ENCODE results near the gene GALNT14.

Gene GALNT14

GRCh38 chr2:31065356-31065755 lies 72.9 kb downstream of the GALNT14 start:
- no peak for FAIRE-seq

GRCh38 chr2:31060397-31060796 lies 77.8 kb downstream of the GALNT14 start:
- DNase-seq (ENCODE audit: extremely low spot score, insufficient read length, low read depth) (no peak), FAIRE-seq (no peak)

More at GRCh38 chr2:31065356-31065755, 72.9 kb downstream of the GALNT14 start:
- DNase-seq (ENCODE audit: extremely low spot score, insufficient read length, low read depth): no peak

- FAIRE-seq: no peak
- DNase-seq (ENCODE audit: extremely low spot score, insufficient read length, low read depth): no peak
Observed at GRCh38 chr2:31058096-31059035, 79.9 kb downstream of the GALNT14 start.

GRCh38 chr2:31057691-31058090 lies 80.5 kb downstream of the GALNT14 start:
- DNase-seq (ENCODE audit: extremely low spot score, insufficient read length, low read depth) (no peak), FAIRE-seq (no peak)

- FAIRE-seq (no peak), DNase-seq (ENCODE audit: extremely low spot score, insufficient read length, low read depth) (no peak)
Observed at GRCh38 chr2:31055938-31056337, 82.3 kb downstream of the GALNT14 start.

- no peak for FAIRE-seq
- DNase-seq (ENCODE audit: extremely low spot score, insufficient read length, low read depth): no peak
Observed at GRCh38 chr2:31054842-31055388, 83.3 kb downstream of the GALNT14 start.

GRCh38 chr2:31053929-31054782 lies 84.1 kb downstream of the GALNT14 start:
- DNase-seq (ENCODE audit: extremely low spot score, insufficient read length, low read depth) (no peak), FAIRE-seq (no peak)

- FAIRE-seq (no peak), DNase-seq (ENCODE audit: extremely low spot score, insufficient read length, low read depth) (no peak)
Observed at GRCh38 chr2:31052284-31052683, 86.0 kb downstream of the GALNT14 start.

- DNase-seq (ENCODE audit: extremely low spot score, insufficient read length, low read depth) (no peak), FAIRE-seq (no peak)
Observed at GRCh38 chr2:31051258-31052140, 86.7 kb downstream of the GALNT14 start.

- no peak for DNase-seq (ENCODE audit: extremely low spot score, insufficient read length, low read depth)
- FAIRE-seq: no peak
Observed at GRCh38 chr2:31049916-31050588, 88.2 kb downstream of the GALNT14 start.

GRCh38 chr2:31049264-31049663 lies 89.0 kb downstream of the GALNT14 start:
- DNase-seq (ENCODE audit: extremely low spot score, insufficient read length, low read depth): no peak
- FAIRE-seq: no peak

GRCh38 chr2:31047599-31047998 lies 90.6 kb downstream of the GALNT14 start:
- FAIRE-seq: no peak
- DNase-seq (ENCODE audit: extremely low spot score, insufficient read length, low read depth): no peak

GRCh38 chr2:31038385-31038784 lies 99.9 kb downstream of the GALNT14 start:
- DNase-seq (ENCODE audit: extremely low spot score, insufficient read length, low read depth) (no peak), FAIRE-seq (no peak)

GRCh38 chr2:31037058-31037457 lies 101.2 kb downstream of the GALNT14 start:
- DNase-seq (ENCODE audit: extremely low spot score, insufficient read length, low read depth): no peak
- no peak for FAIRE-seq

- FAIRE-seq (no peak), DNase-seq (ENCODE audit: extremely low spot score, insufficient read length, low read depth) (no peak)
Observed at GRCh38 chr2:31033032-31033431, 105.2 kb downstream of the GALNT14 start.

- no peak for FAIRE-seq
- DNase-seq (ENCODE audit: extremely low spot score, insufficient read length, low read depth): no peak
Observed at GRCh38 chr2:31032475-31032874, 105.8 kb downstream of the GALNT14 start.

- DNase-seq (ENCODE audit: extremely low spot score, insufficient read length, low read depth): no peak
- FAIRE-seq: no peak
Observed at GRCh38 chr2:31031132-31031706, 107.0 kb downstream of the GALNT14 start.

GRCh38 chr2:31028417-31028816 lies 109.8 kb downstream of the GALNT14 start:
- DNase-seq (ENCODE audit: extremely low spot score, insufficient read length, low read depth) (no peak), FAIRE-seq (no peak)

- DNase-seq (ENCODE audit: extremely low spot score, insufficient read length, low read depth): no peak
- FAIRE-seq: no peak
Observed at GRCh38 chr2:31027549-31027948, 110.7 kb downstream of the GALNT14 start.
